ENCODE results near the gene PLCXD1.
"Not testable (repeated sequence)": the region's sequence is repeated elsewhere in the genome, so short reads cannot be mapped to it uniquely, and the experiment has no call there.

Gene PLCXD1

DNA sequence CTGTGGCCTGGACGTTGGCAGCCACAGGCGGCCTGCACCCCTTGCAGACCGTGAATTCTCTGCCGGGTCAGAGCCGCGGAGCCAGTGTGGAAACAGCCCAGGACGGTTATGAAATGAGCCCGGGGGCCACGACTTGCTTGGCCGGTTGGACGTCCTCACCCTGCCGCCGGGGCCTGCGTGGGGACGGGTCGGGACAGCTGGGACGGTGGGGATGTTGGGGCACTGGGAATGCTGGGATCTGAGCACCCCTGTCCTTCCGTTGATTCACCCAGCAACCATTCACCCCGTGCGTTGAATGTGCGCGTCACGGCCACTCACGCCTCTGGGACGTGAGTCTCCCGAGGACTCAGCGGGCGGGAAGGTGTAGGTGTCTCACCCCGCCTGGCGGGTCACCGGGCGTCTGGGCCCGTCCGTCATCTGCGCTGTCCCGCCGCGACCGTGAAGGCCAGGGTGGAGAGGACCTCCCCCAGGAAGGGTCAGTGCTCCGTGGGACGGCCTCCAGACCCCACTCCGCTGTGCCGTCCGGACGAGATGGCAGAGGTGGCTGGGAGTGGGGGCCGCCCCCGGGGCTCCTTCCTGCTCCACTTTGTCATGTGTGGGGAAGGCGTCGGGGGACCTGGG, 4.5 kb upstream of the PLCXD1 start:
- peak; percentile 71 for ATAC-seq
- TF ChIP-seq ZNF70 (CRISPR knock-in tag; IDR thresholded peaks at IDR 0.05) (no peak), BACH2 (CRISPR knock-in tag; IDR thresholded peaks at IDR 0.05; ENCODE audit: borderline replicate concordance) (no peak)
- TF ChIP-seq, protein P1, sequence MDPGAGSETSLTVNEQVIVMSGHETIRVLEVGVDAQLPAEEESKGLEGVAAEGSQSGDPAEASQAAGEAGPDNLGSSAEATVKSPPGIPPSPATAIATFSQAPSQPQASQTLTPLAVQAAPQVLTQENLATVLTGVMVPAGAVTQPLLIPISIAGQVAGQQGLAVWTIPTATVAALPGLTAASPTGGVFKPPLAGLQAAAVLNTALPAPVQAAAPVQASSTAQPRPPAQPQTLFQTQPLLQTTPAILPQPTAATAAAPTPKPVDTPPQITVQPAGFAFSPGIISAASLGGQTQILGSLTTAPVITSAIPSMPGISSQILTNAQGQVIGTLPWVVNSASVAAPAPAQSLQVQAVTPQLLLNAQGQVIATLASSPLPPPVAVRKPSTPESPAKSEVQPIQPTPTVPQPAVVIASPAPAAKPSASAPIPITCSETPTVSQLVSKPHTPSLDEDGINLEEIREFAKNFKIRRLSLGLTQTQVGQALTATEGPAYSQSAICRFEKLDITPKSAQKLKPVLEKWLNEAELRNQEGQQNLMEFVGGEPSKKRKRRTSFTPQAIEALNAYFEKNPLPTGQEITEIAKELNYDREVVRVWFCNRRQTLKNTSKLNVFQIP (CRISPR knock-in tag; IDR thresholded peaks at IDR 0.05; ENCODE audit: borderline replicate concordance, low read depth), result no peak

DNA sequence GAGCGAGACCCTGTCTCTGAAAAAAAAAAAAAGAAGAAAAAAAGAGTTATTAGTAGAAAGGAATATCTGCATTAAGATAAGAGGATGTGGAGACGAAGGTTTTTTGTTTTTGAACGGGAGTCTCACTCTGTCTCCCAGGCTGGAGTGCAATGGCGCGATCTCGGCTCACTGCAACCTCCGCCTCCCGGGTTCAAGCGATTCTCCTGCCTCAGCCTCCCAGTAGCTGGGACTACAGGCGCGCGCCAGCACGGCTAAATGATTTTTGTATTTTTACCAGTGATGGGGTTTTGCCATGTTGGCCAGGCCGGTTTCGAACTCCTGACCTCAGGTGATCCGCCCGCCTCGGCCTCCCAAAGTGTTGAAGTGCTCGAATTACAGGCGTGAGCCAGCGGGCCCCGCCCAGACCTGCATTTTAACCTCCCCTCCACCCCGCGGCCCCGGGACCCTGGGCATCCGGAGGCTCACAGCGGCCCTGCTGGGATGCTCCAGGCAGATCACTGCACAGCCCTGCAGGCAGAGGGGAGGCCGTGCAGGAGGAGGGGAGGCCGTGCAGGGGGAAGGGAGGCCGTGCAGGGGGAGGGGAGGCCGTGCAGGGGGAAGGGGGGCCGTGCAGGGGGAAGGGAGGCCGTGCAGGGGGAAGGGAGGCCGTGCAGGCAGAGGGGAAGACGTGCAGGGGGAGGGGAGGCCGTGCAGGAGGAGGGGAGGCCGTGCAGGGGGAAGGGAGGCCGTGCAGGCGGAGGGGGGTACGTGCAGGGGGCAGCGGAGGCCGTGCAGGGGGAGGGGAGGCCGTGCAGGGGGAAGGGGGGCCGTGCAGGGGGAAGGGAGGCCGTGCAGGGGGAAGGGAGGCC, 1.2 kb upstream of the PLCXD1 start:
- ATAC-seq, result not testable (repeated sequence)

DNA sequence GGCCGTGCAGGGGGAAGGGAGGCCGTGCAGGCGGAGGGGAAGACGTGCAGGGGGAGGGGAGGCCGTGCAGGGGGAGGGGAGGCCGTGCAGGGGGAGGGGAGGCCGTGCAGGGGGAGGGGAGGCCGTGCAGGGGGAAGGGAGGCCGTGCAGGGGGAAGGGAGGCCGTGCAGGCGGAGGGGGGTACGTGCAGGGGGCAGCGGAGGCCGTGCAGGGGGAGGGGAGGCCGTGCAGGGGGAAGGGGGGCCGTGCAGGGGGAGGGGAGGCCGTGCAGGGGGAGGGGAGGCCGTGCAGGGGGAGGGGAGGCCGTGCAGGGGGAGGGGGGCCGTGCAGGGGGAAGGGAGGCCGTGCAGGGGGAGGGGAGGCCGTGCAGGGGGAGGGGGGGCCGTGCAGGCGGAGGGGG, 459 bp upstream of the PLCXD1 start:
- not testable (repeated sequence) for ATAC-seq

DNA sequence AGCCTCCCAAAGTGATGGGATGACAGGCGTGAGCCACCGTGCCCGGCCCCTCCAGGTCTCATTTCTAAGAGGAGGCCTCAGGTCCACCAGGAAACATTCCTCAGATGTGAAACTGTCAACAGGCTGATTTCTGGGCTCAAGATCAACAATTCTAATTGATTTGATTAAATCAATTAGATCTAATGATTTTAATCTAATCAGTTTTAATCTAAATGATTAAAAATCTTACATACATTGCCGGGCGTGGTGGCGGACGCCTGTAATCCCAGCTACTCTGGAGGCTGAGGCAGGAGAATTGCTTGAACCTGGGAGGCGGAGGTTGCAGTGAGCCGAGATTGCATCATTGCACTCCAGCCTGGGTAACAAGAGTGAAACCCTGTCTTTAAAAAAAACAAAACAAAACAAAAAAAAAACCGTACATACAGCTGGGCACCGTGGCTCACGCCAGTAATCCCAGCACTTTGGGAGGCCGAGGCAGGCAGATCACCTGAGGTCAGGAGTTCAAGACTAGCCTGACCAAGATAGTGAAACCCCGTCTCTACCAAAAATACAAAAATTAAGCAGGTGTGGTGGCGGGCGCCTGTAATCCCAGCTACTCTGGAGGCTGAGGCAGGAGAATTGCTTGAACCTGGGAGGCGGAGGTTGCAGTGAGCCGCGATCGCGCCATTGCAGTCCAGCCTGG, 960 bp downstream of the PLCXD1 start:
- not testable (repeated sequence) for ATAC-seq

DNA sequence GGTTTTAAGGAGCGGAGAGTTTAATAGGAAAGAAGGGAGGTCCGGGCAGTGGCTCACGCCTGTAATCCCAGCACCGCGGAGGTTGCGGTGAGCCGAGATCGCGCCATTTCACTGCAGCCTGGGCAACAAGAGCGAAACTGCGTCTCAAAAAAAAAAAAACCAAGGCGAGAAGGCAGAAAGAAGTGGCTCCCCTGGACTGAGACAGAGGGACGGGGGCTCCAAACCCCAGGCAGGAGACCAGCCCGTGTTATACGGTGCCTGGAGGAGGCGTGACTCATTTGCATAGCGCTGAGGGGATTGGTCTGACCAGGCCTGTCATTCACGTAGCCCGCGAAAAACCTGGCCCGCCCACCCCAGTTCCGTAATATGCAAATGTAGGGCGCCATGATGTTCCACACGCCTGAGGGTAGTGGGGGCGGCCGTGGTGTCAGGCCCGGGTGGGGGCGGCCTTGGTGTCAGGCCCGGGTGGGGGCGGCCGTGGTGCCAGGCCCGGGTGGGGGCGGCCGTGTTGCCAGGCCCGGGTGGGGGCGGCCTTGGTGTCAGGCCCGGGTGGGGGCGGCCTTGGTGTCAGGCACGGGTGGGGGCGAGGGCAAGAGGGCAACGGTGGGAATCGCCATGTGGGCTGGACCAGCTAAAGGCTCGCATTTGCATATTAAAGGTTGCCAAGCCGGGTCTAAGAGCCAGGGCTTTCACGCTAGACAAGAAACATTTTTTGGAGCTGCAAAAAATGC, 2.1 kb downstream of the PLCXD1 start:
- TF ChIP-seq RARB (CRISPR knock-in tag; IDR thresholded peaks at IDR 0.05), result no peak
- TF ChIP-seq ZNF8 (CRISPR knock-in tag; IDR thresholded peaks at IDR 0.05), result no peak
- TF ChIP-seq GLIS3 (CRISPR knock-in tag; IDR thresholded peaks at IDR 0.05), result no peak
- no peak for TF ChIP-seq OSR1 (CRISPR knock-in tag; IDR thresholded peaks at IDR 0.05)
- no peak for TF ChIP-seq SNAI2 (CRISPR knock-in tag; IDR thresholded peaks at IDR 0.05)
- no peak for TF ChIP-seq ZC3H10 (CRISPR knock-in tag; IDR thresholded peaks at IDR 0.05)
- TF ChIP-seq BACH2 (CRISPR knock-in tag; IDR thresholded peaks at IDR 0.05; ENCODE audit: borderline replicate concordance), result no peak
- TF ChIP-seq, protein P2, sequence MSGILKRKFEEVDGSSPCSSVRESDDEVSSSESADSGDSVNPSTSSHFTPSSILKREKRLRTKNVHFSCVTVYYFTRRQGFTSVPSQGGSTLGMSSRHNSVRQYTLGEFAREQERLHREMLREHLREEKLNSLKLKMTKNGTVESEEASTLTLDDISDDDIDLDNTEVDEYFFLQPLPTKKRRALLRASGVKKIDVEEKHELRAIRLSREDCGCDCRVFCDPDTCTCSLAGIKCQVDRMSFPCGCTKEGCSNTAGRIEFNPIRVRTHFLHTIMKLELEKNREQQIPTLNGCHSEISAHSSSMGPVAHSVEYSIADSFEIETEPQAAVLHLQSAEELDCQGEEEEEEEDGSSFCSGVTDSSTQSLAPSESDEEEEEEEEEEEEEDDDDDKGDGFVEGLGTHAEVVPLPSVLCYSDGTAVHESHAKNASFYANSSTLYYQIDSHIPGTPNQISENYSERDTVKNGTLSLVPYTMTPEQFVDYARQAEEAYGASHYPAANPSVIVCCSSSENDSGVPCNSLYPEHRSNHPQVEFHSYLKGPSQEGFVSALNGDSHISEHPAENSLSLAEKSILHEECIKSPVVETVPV (CRISPR knock-in tag; IDR thresholded peaks at IDR 0.05), result no peak
- no peak for TF ChIP-seq TCF4 (CRISPR knock-in tag; IDR thresholded peaks at IDR 0.05; ENCODE audit: borderline replicate concordance)
- peak; percentile 99 for ATAC-seq

DNA sequence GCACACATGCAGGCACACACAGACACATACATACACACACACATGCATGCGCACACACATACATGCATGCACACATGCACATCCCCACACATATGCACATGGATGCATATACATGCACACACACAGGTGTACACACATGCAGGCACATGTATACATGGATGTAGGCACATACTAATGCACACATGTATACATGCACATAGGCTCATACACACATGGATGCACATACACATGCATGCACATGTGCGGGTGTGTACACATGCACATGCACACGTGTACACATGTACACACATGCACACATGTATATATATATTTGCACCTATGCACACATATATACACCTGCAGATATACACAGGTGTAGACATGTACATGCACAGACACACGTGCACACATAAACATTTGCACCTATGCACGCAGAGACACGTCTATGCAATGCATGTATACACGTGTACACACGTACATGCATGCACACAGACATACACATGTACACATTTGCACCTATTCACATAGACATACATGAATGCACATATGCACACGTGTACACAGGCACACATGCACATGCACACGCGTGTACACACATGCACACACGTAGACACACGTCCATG, 4.0 kb downstream of the PLCXD1 start:
- TF ChIP-seq RARB (CRISPR knock-in tag; IDR thresholded peaks at IDR 0.05) (no peak), CSDC2 (CRISPR knock-in tag; IDR thresholded peaks at IDR 0.05) (no peak), BACH2 (CRISPR knock-in tag; IDR thresholded peaks at IDR 0.05; ENCODE audit: borderline replicate concordance) (no peak), ZFP3 (CRISPR knock-in tag; IDR thresholded peaks at IDR 0.05) (no peak), PPARA (CRISPR knock-in tag; IDR thresholded peaks at IDR 0.05; ENCODE audit: borderline replicate concordance) (no peak), ZFP30 (CRISPR knock-in tag; IDR thresholded peaks at IDR 0.05) (no peak), TOX (CRISPR knock-in tag; IDR thresholded peaks at IDR 0.05; ENCODE audit: borderline replicate concordance) (no peak), ZNF565 (CRISPR knock-in tag; conservative IDR thresholded peaks at IDR 0.05; ENCODE audit: low read depth) (no peak), TCF4 (CRISPR knock-in tag; IDR thresholded peaks at IDR 0.05; ENCODE audit: borderline replicate concordance) (no peak), ZNF8 (CRISPR knock-in tag; IDR thresholded peaks at IDR 0.05) (no peak), ESRRG (CRISPR knock-in tag; IDR thresholded peaks at IDR 0.05) (no peak)
- TF ChIP-seq, protein P3, sequence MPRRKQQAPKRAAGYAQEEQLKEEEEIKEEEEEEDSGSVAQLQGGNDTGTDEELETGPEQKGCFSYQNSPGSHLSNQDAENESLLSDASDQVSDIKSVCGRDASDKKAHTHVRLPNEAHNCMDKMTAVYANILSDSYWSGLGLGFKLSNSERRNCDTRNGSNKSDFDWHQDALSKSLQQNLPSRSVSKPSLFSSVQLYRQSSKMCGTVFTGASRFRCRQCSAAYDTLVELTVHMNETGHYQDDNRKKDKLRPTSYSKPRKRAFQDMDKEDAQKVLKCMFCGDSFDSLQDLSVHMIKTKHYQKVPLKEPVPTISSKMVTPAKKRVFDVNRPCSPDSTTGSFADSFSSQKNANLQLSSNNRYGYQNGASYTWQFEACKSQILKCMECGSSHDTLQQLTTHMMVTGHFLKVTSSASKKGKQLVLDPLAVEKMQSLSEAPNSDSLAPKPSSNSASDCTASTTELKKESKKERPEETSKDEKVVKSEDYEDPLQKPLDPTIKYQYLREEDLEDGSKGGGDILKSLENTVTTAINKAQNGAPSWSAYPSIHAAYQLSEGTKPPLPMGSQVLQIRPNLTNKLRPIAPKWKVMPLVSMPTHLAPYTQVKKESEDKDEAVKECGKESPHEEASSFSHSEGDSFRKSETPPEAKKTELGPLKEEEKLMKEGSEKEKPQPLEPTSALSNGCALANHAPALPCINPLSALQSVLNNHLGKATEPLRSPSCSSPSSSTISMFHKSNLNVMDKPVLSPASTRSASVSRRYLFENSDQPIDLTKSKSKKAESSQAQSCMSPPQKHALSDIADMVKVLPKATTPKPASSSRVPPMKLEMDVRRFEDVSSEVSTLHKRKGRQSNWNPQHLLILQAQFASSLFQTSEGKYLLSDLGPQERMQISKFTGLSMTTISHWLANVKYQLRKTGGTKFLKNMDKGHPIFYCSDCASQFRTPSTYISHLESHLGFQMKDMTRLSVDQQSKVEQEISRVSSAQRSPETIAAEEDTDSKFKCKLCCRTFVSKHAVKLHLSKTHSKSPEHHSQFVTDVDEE (CRISPR knock-in tag; IDR thresholded peaks at IDR 0.05), result no peak
- TF ChIP-seq, protein P4, sequence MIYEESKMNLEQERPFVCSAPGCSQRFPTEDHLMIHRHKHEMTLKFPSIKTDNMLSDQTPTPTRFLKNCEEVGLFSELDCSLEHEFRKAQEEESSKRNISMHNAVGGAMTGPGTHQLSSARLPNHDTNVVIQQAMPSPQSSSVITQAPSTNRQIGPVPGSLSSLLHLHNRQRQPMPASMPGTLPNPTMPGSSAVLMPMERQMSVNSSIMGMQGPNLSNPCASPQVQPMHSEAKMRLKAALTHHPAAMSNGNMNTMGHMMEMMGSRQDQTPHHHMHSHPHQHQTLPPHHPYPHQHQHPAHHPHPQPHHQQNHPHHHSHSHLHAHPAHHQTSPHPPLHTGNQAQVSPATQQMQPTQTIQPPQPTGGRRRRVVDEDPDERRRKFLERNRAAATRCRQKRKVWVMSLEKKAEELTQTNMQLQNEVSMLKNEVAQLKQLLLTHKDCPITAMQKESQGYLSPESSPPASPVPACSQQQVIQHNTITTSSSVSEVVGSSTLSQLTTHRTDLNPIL (CRISPR knock-in tag; IDR thresholded peaks at IDR 0.05; ENCODE audit: low read depth), result no peak
- TF ChIP-seq, protein P2 (CRISPR knock-in tag; IDR thresholded peaks at IDR 0.05), result no peak
- ATAC-seq, result no peak
